WTC11 (cell line): Measurements from ENCODE around the gene AOC1. TPM values are rescaled to one million over a fixed set of nuclear protein-coding genes. Genes with fewer than 3 reads are reported as not detected.

Experiments used
- ATAC-seq: fragments of 200-7000 bp; cut with Tn5 transposase; 2 replicates; pipeline ENCODE4 v1.10.0; 2021; ENCODE audit warnings: mild to moderate bottlenecking, moderate library complexity
- CTCF ChIA-PET: fragments of 300-600 bp; sonication (Branson Sonifier 250); formaldehyde crosslinking; loops from one replicate; lab custom pipeline; 2021; ENCODE audit warnings: antibody characterized with exemption; lab: Charles Lee
- POLR2A ChIA-PET: fragments of 350-600 bp; sonication (Branson Sonifier 250); formaldehyde crosslinking; loops from one replicate; lab custom pipeline; 2021; ENCODE audit warnings: antibody characterized with exemption; lab: Charles Lee
- DNase-seq: peaks from one replicate; pipeline ENCODE4 v3.0.0; 2021; ENCODE audit warnings: low spot score
- H3K27ac Mint-ChIP-seq: 2 replicates; pipeline ENCODE4 v1.8.0; 2021; ENCODE audit warnings: mixed read lengths
- H3K27me3 Mint-ChIP-seq: 2 replicates; pipeline ENCODE4 v1.8.0; 2021; ENCODE audit warnings: low read depth, mild to moderate bottlenecking, moderate library complexity, mixed read lengths
- H3K36me3 Mint-ChIP-seq: 2 replicates; pipeline ENCODE4 v1.8.0; 2021; ENCODE audit warnings: mixed read lengths
- H3K4me1 Mint-ChIP-seq: 2 replicates; pipeline ENCODE4 v1.8.0; 2022; ENCODE audit warnings: mixed read lengths
- H3K4me3 Mint-ChIP-seq: 2 replicates; pipeline ENCODE4 v1.8.0; 2021; ENCODE audit warnings: mild to moderate bottlenecking, moderate library complexity, mixed read lengths
- H3K9me3 Mint-ChIP-seq: 2 replicates; pipeline ENCODE4 v1.8.0; 2021; ENCODE audit warnings: mixed read lengths
- ATF1 ChIP-seq: sonication (generic); formaldehyde crosslinking; IDR thresholded peaks from 2 replicates; pipeline ENCODE4 v1.8.1; 2023; ENCODE audit warnings: mild to moderate bottlenecking, moderate library complexity, missing genetic modification reagents
- ATF2 ChIP-seq: sonication (generic); formaldehyde crosslinking; IDR thresholded peaks from 2 replicates; pipeline ENCODE4 v1.8.1; 2022; ENCODE audit warnings: low read depth, missing genetic modification reagents, borderline replicate concordance
- CREB1 ChIP-seq: sonication (generic); formaldehyde crosslinking; IDR thresholded peaks from 2 replicates; pipeline ENCODE4 v1.8.0; 2023; ENCODE audit warnings: mild to moderate bottlenecking, missing genetic modification reagents
- FOXJ3 ChIP-seq: sonication (generic); formaldehyde crosslinking; IDR thresholded peaks from 2 replicates; pipeline ENCODE4 v1.9.0; 2021; ENCODE audit warnings: missing genetic modification reagents, mild to moderate bottlenecking, borderline replicate concordance
- FOXP1 ChIP-seq: sonication (generic); formaldehyde crosslinking; IDR thresholded peaks from 2 replicates; pipeline ENCODE4 v1.8.0; 2022; ENCODE audit warnings: missing genetic modification reagents, mild to moderate bottlenecking, moderate library complexity, borderline replicate concordance
- FOXP4 ChIP-seq: sonication (generic); formaldehyde crosslinking; IDR thresholded peaks from 2 replicates; pipeline ENCODE4 v1.8.0; 2022; ENCODE audit warnings: mild to moderate bottlenecking, missing genetic modification reagents
- GABPB1 ChIP-seq: sonication (generic); formaldehyde crosslinking; IDR thresholded peaks from 2 replicates; pipeline ENCODE4 v1.8.1; 2023; ENCODE audit warnings: mild to moderate bottlenecking, missing genetic modification reagents
- GTF2I ChIP-seq: fragments of 250-450 bp; sonication (Bioruptor Pico); conservative IDR thresholded peaks from 2 replicates; pipeline ENCODE4 v1.4.0; 2021; ENCODE audit warnings: mild to moderate bottlenecking
- MYBL2 ChIP-seq: sonication (generic); formaldehyde crosslinking; IDR thresholded peaks from 2 replicates; pipeline ENCODE4 v1.8.1; 2023; ENCODE audit warnings: mild to moderate bottlenecking, moderate library complexity, missing genetic modification reagents
- NR1H2 ChIP-seq: sonication (generic); formaldehyde crosslinking; IDR thresholded peaks from 2 replicates; pipeline ENCODE4 v1.9.0; 2021; ENCODE audit warnings: mild to moderate bottlenecking, moderate library complexity, missing genetic modification reagents
- OVOL2 ChIP-seq: fragments of 250-450 bp; sonication (Bioruptor Pico); IDR thresholded peaks from 2 replicates; pipeline ENCODE4 v1.9.0; 2021; ENCODE audit warnings: mild to moderate bottlenecking, borderline replicate concordance
- SP1 ChIP-seq: sonication (generic); formaldehyde crosslinking; conservative IDR thresholded peaks from 2 replicates; pipeline ENCODE4 v1.8.1; 2022; ENCODE audit warnings: missing genetic modification reagents
- TEAD4 ChIP-seq: sonication (generic); formaldehyde crosslinking; IDR thresholded peaks from 2 replicates; pipeline ENCODE4 v1.8.0; 2022; ENCODE audit warnings: mild to moderate bottlenecking, missing genetic modification reagents
- ZNF219 ChIP-seq: sonication (generic); formaldehyde crosslinking; IDR thresholded peaks from 2 replicates; pipeline ENCODE4 v1.8.0; 2023; ENCODE audit warnings: missing genetic modification reagents, mild to moderate bottlenecking, borderline replicate concordance
- total RNA-seq: library from RNA; stranded (reverse); gene quantifications from 3 replicates; pipeline ENCODE4 v1.2.3, GENCODE V29; 2021
- TF ChIP-seq, protein P1 (sequence below): sonication (generic); formaldehyde crosslinking; IDR thresholded peaks from 2 replicates; pipeline ENCODE4 v1.8.1; 2023; ENCODE audit warnings: mild to moderate bottlenecking, missing genetic modification reagents, moderate library complexity
- TF ChIP-seq, protein P2 (sequence below): sonication (generic); formaldehyde crosslinking; IDR thresholded peaks from 2 replicates; pipeline ENCODE4 v1.8.0; 2022; ENCODE audit warnings: missing genetic modification reagents
- TF ChIP-seq, protein P3 (sequence below): sonication (generic); formaldehyde crosslinking; IDR thresholded peaks from 2 replicates; pipeline ENCODE4 v1.8.1; 2022; ENCODE audit warnings: low read depth, mild to moderate bottlenecking, moderate library complexity, missing genetic modification reagents, borderline replicate concordance

Gene AOC1
- total RNA-seq, 1 experiment from 2014 or later: 0.17 TPM

DNA sequence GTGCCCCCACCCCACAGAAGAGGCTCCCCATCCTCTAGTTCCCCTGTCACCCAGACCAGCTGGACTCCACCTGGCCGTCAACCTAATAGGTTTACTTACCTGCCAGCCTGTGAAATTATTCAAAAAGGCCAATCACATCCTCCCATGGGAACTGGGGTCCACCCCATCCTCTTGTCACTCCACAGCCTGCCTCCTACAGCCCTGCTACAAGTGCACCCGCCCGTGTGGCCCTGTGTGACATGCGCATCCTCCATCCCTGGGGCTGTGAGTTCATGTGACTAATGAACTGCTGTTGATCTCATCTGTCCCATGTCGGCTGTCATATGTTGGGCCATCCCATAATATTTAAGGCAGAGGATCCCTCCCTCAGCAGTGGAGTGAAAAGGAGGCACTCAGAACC is 39.4 kb downstream of the AOC1 start:
- DNase-seq (no peak), ATAC-seq (no peak)
- Mint-ChIP-seq H3K27me3 (peaks cover 15% of the 10 kb centered on the region), H3K9me3 (peaks cover 36% of the 10 kb centered on the region), H3K27ac (no peak overlapping the region), H3K4me3 (no peak overlapping the region), H3K36me3 (peaks cover 14% of the 10 kb centered on the region), H3K4me1 (no peaks in the 10 kb centered on the region)
- ChIA-PET POLR2A (no interaction called here), CTCF (interaction anchor here (2.2 kb wide), 1 partner anchor 14 kb away, joined by 6 read pairs; no protein-coding TSS in a partner anchor)
- no peak for TF ChIP-seq MYBL2 (CRISPR knock-in tag)

GRCh38 chr7:150895809-150896208 is 43.5 kb downstream of the AOC1 start:
- H3K4me1 Mint-ChIP-seq: peaks cover 19% of the 10 kb centered on the region
- no peak for ATAC-seq
- no peak for TF ChIP-seq ATF1 (CRISPR knock-in tag)
- TF ChIP-seq NR1H2: no peak
- TF ChIP-seq TEAD4: no peak
- no peak for TF ChIP-seq FOXP4 (CRISPR knock-in tag)
- no peak for TF ChIP-seq CREB1 (CRISPR knock-in tag)
- no peak for TF ChIP-seq GTF2I (CRISPR knock-in tag)
- TF ChIP-seq FOXJ3: no peak
- TF ChIP-seq FOXP1 (CRISPR knock-in tag): no peak
- TF ChIP-seq SP1: no peak
- no peak for TF ChIP-seq ZNF219 (CRISPR knock-in tag)
- TF ChIP-seq, protein P1, sequence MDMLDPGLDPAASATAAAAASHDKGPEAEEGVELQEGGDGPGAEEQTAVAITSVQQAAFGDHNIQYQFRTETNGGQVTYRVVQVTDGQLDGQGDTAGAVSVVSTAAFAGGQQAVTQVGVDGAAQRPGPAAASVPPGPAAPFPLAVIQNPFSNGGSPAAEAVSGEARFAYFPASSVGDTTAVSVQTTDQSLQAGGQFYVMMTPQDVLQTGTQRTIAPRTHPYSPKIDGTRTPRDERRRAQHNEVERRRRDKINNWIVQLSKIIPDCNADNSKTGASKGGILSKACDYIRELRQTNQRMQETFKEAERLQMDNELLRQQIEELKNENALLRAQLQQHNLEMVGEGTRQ (CRISPR knock-in tag): no peak
- TF ChIP-seq, protein P2, sequence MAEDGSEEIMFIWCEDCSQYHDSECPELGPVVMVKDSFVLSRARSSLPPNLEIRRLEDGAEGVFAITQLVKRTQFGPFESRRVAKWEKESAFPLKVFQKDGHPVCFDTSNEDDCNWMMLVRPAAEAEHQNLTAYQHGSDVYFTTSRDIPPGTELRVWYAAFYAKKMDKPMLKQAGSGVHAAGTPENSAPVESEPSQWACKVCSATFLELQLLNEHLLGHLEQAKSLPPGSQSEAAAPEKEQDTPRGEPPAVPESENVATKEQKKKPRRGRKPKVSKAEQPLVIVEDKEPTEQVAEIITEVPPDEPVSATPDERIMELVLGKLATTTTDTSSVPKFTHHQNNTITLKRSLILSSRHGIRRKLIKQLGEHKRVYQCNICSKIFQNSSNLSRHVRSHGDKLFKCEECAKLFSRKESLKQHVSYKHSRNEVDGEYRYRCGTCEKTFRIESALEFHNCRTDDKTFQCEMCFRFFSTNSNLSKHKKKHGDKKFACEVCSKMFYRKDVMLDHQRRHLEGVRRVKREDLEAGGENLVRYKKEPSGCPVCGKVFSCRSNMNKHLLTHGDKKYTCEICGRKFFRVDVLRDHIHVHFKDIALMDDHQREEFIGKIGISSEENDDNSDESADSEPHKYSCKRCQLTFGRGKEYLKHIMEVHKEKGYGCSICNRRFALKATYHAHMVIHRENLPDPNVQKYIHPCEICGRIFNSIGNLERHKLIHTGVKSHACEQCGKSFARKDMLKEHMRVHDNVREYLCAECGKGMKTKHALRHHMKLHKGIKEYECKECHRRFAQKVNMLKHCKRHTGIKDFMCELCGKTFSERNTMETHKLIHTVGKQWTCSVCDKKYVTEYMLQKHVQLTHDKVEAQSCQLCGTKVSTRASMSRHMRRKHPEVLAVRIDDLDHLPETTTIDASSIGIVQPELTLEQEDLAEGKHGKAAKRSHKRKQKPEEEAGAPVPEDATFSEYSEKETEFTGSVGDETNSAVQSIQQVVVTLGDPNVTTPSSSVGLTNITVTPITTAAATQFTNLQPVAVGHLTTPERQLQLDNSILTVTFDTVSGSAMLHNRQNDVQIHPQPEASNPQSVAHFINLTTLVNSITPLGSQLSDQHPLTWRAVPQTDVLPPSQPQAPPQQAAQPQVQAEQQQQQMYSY (CRISPR knock-in tag): no peak
- TF ChIP-seq ATF2 (CRISPR knock-in tag): no peak
- no peak for TF ChIP-seq OVOL2
- TF ChIP-seq, protein P3, sequence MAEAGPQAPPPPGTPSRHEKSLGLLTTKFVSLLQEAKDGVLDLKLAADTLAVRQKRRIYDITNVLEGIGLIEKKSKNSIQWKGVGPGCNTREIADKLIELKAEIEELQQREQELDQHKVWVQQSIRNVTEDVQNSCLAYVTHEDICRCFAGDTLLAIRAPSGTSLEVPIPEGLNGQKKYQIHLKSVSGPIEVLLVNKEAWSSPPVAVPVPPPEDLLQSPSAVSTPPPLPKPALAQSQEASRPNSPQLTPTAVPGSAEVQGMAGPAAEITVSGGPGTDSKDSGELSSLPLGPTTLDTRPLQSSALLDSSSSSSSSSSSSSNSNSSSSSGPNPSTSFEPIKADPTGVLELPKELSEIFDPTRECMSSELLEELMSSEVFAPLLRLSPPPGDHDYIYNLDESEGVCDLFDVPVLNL (CRISPR knock-in tag): no peak
- no peak for TF ChIP-seq GABPB1 (CRISPR knock-in tag)
- TF ChIP-seq, all 79 proteins: peak for 0
- Mint-ChIP-seq H3K27ac (no peak overlapping the region), H3K36me3 (peaks cover 12% of the 10 kb centered on the region), H3K4me3 (no peak overlapping the region), H3K9me3 (peaks cover 16% of the 10 kb centered on the region), H3K27me3 (peaks cover 42% of the 10 kb centered on the region)
- DNase-seq: no peak
- POLR2A ChIA-PET: no interaction called here
- CTCF ChIA-PET: interaction anchor here (3.3 kb wide), 1 partner anchor 18 kb away, joined by 38 read pairs; no protein-coding TSS in a partner anchor
